ENCODE measurements around the gene IRAK4.

IRAK4 gene

DNA sequence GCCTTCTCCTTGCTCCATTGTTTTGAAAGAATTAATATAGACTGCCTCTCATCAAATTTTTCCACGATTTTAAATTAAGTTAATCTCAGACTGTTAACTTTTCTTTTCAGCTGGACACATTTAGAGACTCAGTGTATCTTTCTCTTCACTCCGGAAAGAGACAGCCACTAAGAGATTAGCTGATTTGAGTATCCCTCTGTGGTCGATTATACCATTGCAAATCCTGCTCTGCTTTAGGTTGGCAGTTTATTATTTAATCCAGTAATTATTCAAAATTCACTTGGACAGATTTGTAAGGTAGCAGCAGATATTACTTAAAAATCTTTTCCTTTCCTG, 48.0 kb downstream of the IRAK4 start:
- Histone ChIP-seq H2AFZ (ENCODE audit: low read length) (peak overlapping the region; percentile 99), H2BK15ac (ENCODE audit: low read length) (no peak overlapping the region), H3K4me2 (ENCODE audit: insufficient read depth, low read length, poor library complexity, severe bottlenecking) (no peak overlapping the region), H4K91ac (ENCODE audit: low read depth, low read length, poor library complexity) (no peak overlapping the region), H3K4me3 (ENCODE audit: low read length in 2 of 2) (peak overlapping the region in 1 of 2 donors; percentile 98), H2BK12ac (ENCODE audit: low read length) (no peak overlapping the region), H3K14ac (ENCODE audit: low read length) (no peak overlapping the region), H3K4ac (ENCODE audit: low read length) (no peak overlapping the region), H3K9ac (ENCODE audit: low read depth, low read length, poor library complexity) (no peak overlapping the region), H4K8ac (ENCODE audit: low read depth, low read length) (no peak overlapping the region), H3K18ac (ENCODE audit: low read length) (no peak overlapping the region), H2AK5ac (ENCODE audit: low read depth, low read length) (no peak overlapping the region), H3K36me3 (replicated peaks in 1 of 2; ENCODE audit: control insufficient read depth in 2 of 2, insufficient read depth in 2 of 2, low read length in 2 of 2) (peaks cover 0 to 25% of the 10 kb centered on the region in 2 donors), H3K9me3 (replicated peaks in 1 of 2; ENCODE audit: control insufficient read depth in 2 of 2, insufficient read depth in 1 of 2, low read depth in 1 of 2, low read length in 2 of 2) (no peaks in the 10 kb centered on the region), H2BK5ac (ENCODE audit: low read length) (peak overlapping the region; percentile 97), H3K27ac (replicated peaks; ENCODE audit: low read length) (no peak overlapping the region), H3K23ac (ENCODE audit: low read depth, low read length, poor library complexity) (no peak overlapping the region), H3K79me1 (ENCODE audit: low read depth, low read length) (peaks cover 4% of the 10 kb centered on the region), H3K27me3 (ENCODE audit: control insufficient read depth in 3 of 3, insufficient read depth in 3 of 3, low read depth in 1 of 3, low read length in 3 of 3) (no peaks in the 10 kb centered on the region), H2BK120ac (ENCODE audit: low read depth, low read length) (no peak overlapping the region), H3K4me1 (ENCODE audit: control insufficient read depth in 2 of 2, insufficient read depth in 1 of 2, low read depth in 1 of 2, low read length in 2 of 2) (no peaks in the 10 kb centered on the region)
- DNase-seq (ENCODE audit: low spot score), result no peak
- no CpG with 5 or more reads among the region's 3 CpGs for WGBS, 2 donors (ENCODE audit: extremely low coverage in 2 of 2, insufficient read length in 2 of 2, insufficient replicate concordance in 1 of 2)

DNA sequence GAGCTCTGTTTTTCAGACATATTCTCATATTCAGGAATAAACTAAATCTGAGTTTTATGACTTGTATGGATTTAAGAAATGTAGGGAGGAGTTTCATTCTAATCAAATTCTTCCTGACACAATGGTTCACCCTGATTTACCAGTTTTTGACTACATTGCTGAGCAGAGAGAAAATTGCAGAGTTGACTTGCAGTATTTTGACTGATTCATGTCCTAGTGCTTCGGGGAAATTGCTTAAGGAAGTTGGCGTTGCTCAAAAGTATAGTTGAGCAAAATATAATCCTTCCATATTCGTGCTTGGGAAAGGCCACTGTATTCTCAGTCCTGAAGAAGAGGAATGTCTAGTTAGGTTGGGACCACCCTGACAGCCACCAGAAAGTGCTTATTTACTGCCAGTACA, 48.6 kb downstream of the IRAK4 start:
- Histone ChIP-seq H2AK5ac (ENCODE audit: low read depth, low read length) (no peak overlapping the region), H3K23ac (ENCODE audit: low read depth, low read length, poor library complexity) (no peak overlapping the region), H3K9ac (ENCODE audit: low read depth, low read length, poor library complexity) (no peak overlapping the region), H2BK5ac (ENCODE audit: low read length) (no peak overlapping the region), H2BK12ac (ENCODE audit: low read length) (no peak overlapping the region), H4K8ac (ENCODE audit: low read depth, low read length) (no peak overlapping the region), H4K91ac (ENCODE audit: low read depth, low read length, poor library complexity) (no peak overlapping the region), H2BK15ac (ENCODE audit: low read length) (no peak overlapping the region), H3K9me3 (replicated peaks in 1 of 2; ENCODE audit: control insufficient read depth in 2 of 2, insufficient read depth in 1 of 2, low read depth in 1 of 2, low read length in 2 of 2) (no peaks in the 10 kb centered on the region), H2AFZ (ENCODE audit: low read length) (peak overlapping the region; percentile 99), H2BK120ac (ENCODE audit: low read depth, low read length) (no peak overlapping the region), H3K27ac (replicated peaks; ENCODE audit: low read length) (no peak overlapping the region), H3K18ac (ENCODE audit: low read length) (no peak overlapping the region), H3K4me3 (ENCODE audit: low read length in 2 of 2) (peak overlapping the region in 1 of 2 donors; percentile 98), H3K27me3 (ENCODE audit: control insufficient read depth in 3 of 3, insufficient read depth in 3 of 3, low read depth in 1 of 3, low read length in 3 of 3) (no peaks in the 10 kb centered on the region), H3K4ac (ENCODE audit: low read length) (no peak overlapping the region), H3K4me1 (ENCODE audit: control insufficient read depth in 2 of 2, insufficient read depth in 1 of 2, low read depth in 1 of 2, low read length in 2 of 2) (no peaks in the 10 kb centered on the region), H3K79me1 (ENCODE audit: low read depth, low read length) (peaks cover 4% of the 10 kb centered on the region), H3K4me2 (ENCODE audit: insufficient read depth, low read length, poor library complexity, severe bottlenecking) (no peak overlapping the region), H3K36me3 (replicated peaks in 1 of 2; ENCODE audit: control insufficient read depth in 2 of 2, insufficient read depth in 2 of 2, low read length in 2 of 2) (peaks cover 0 to 18% of the 10 kb centered on the region in 2 donors), H3K14ac (ENCODE audit: low read length) (no peak overlapping the region)
- WGBS, 2 donors (ENCODE audit: extremely low coverage in 2 of 2, insufficient read length in 2 of 2, insufficient replicate concordance in 1 of 2), result no CpG with 5 or more reads among the region's 3 CpGs
- DNase-seq (ENCODE audit: low spot score), result no peak

DNA sequence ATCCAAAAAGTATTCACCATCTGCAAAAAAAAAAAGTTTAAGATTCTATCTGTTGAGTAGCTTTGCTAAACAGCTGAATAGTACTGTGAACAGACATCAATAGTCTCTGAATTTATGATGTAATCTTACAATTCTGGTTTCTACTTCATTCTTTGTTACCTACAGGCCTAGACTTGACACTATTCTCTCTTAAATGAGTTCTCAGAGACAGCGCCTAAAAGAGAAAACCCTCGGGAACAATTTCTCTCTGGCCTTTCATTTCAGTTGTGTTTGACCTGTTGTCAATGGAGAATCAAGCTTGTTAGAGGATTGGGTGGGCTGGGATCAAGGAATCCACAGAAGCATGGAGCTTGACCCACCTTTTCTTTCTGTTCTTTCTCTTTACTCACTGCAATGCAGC, 53.3 kb downstream of the IRAK4 start:
- no peak overlapping the region for H2AK5ac ChIP-seq (ENCODE audit: low read depth, low read length)
- H3K18ac ChIP-seq (ENCODE audit: low read length), result no peak overlapping the region
- DNase-seq (ENCODE audit: low spot score), result no peak
- H3K4ac ChIP-seq (ENCODE audit: low read length), result no peak overlapping the region
- no peak overlapping the region for H2AFZ ChIP-seq (ENCODE audit: low read length)
- no peak overlapping the region for H2BK5ac ChIP-seq (ENCODE audit: low read length)
- no peak overlapping the region for H4K8ac ChIP-seq (ENCODE audit: low read depth, low read length)
- no peak overlapping the region for H2BK120ac ChIP-seq (ENCODE audit: low read depth, low read length)
- no CpG with 5 or more reads among the region's 2 CpGs for WGBS, 2 donors (ENCODE audit: extremely low coverage in 2 of 2, insufficient read length in 2 of 2, insufficient replicate concordance in 1 of 2)
- H3K27ac ChIP-seq (replicated peaks; ENCODE audit: low read length), result no peak overlapping the region
- no peak overlapping the region for H3K4me3 ChIP-seq (ENCODE audit: low read length in 2 of 2)
- no peak overlapping the region for H3K23ac ChIP-seq (ENCODE audit: low read depth, low read length, poor library complexity)
- H3K4me2 ChIP-seq (ENCODE audit: insufficient read depth, low read length, poor library complexity, severe bottlenecking), result no peak overlapping the region
- peaks cover 0 to 5% (median 0%) of the 10 kb centered on the region in 3 experiments for H3K27me3 ChIP-seq (ENCODE audit: control insufficient read depth in 3 of 3, insufficient read depth in 3 of 3, low read depth in 1 of 3, low read length in 3 of 3)
- H3K9ac ChIP-seq (ENCODE audit: low read depth, low read length, poor library complexity), result no peak overlapping the region
- no peaks in the 10 kb centered on the region for H3K79me1 ChIP-seq (ENCODE audit: low read depth, low read length)
- no peak overlapping the region for H2BK15ac ChIP-seq (ENCODE audit: low read length)
- H3K9me3 ChIP-seq (replicated peaks in 1 of 2; ENCODE audit: control insufficient read depth in 2 of 2, insufficient read depth in 1 of 2, low read depth in 1 of 2, low read length in 2 of 2), result no peaks in the 10 kb centered on the region
- H2BK12ac ChIP-seq (ENCODE audit: low read length), result no peak overlapping the region
- no peaks in the 10 kb centered on the region for H3K36me3 ChIP-seq (replicated peaks in 1 of 2; ENCODE audit: control insufficient read depth in 2 of 2, insufficient read depth in 2 of 2, low read length in 2 of 2)
- no peak overlapping the region for H4K91ac ChIP-seq (ENCODE audit: low read depth, low read length, poor library complexity)
- no peak overlapping the region for H3K14ac ChIP-seq (ENCODE audit: low read length)
- no peaks in the 10 kb centered on the region for H3K4me1 ChIP-seq (ENCODE audit: control insufficient read depth in 2 of 2, insufficient read depth in 1 of 2, low read depth in 1 of 2, low read length in 2 of 2)

DNA sequence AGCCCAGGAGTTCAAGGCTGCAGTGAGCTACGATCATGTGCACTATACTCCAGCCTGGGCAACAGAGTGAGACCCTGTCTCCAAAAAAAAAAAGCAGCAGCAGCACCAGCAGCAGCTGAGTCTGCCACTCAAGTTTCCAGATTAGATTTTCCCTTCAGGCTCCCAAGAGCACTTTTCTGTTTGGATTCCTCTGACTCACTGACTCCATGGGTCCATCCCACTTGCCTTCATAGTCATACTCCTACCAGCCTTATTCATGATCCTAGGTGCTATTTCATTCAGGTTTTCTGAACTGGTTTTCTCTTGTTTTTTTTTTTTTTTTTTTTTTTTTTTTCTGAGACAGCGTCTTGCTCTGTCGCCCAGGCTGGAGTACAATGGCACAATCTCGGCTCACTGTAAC, 54.2 kb downstream of the IRAK4 start:
- Histone ChIP-seq H3K23ac (ENCODE audit: low read depth, low read length, poor library complexity) (no peak overlapping the region), H2BK15ac (ENCODE audit: low read length) (no peak overlapping the region), H4K8ac (ENCODE audit: low read depth, low read length) (no peak overlapping the region), H3K4me2 (ENCODE audit: insufficient read depth, low read length, poor library complexity, severe bottlenecking) (no peak overlapping the region), H3K4me3 (ENCODE audit: low read length in 2 of 2) (no peak overlapping the region), H4K91ac (ENCODE audit: low read depth, low read length, poor library complexity) (no peak overlapping the region), H3K9me3 (replicated peaks in 1 of 2; ENCODE audit: control insufficient read depth in 2 of 2, insufficient read depth in 1 of 2, low read depth in 1 of 2, low read length in 2 of 2) (no peaks in the 10 kb centered on the region), H2BK5ac (ENCODE audit: low read length) (no peak overlapping the region), H2BK120ac (ENCODE audit: low read depth, low read length) (no peak overlapping the region), H2BK12ac (ENCODE audit: low read length) (no peak overlapping the region), H3K27ac (replicated peaks; ENCODE audit: low read length) (no peak overlapping the region), H3K4ac (ENCODE audit: low read length) (no peak overlapping the region), H3K18ac (ENCODE audit: low read length) (no peak overlapping the region), H2AK5ac (ENCODE audit: low read depth, low read length) (no peak overlapping the region), H3K9ac (ENCODE audit: low read depth, low read length, poor library complexity) (no peak overlapping the region), H3K79me1 (ENCODE audit: low read depth, low read length) (no peaks in the 10 kb centered on the region), H3K4me1 (ENCODE audit: control insufficient read depth in 2 of 2, insufficient read depth in 1 of 2, low read depth in 1 of 2, low read length in 2 of 2) (no peaks in the 10 kb centered on the region), H3K27me3 (ENCODE audit: control insufficient read depth in 3 of 3, insufficient read depth in 3 of 3, low read depth in 1 of 3, low read length in 3 of 3) (peaks cover 0 to 5% (median 0%) of the 10 kb centered on the region in 3 experiments), H2AFZ (ENCODE audit: low read length) (no peak overlapping the region), H3K14ac (ENCODE audit: low read length) (no peak overlapping the region), H3K36me3 (replicated peaks in 1 of 2; ENCODE audit: control insufficient read depth in 2 of 2, insufficient read depth in 2 of 2, low read length in 2 of 2) (no peaks in the 10 kb centered on the region)
- no CpG with 5 or more reads among the region's 4 CpGs for WGBS, 2 donors (ENCODE audit: extremely low coverage in 2 of 2, insufficient read length in 2 of 2, insufficient replicate concordance in 1 of 2)
- DNase-seq (ENCODE audit: low spot score), result no peak
